Activated naive CD4-positive, alpha-beta T cell treated with anti-CD3 and anti-CD28 coated beads, Interleukin-2, amount 10 ng/mL, durations not matched to agents 7 days and 5 days (primary cell): Measurements from ENCODE around the gene TGM4.

Experiments
- CTCF ChIA-PET: fragments of 350-600 bp; sonication (Branson Sonifier 250); formaldehyde crosslinking; loops from one replicate; lab custom pipeline; 2021; ENCODE audit warnings: antibody characterized with exemption; lab: Charles Lee
- DNase-seq: peaks from one replicate; pipeline ENCODE4 v3.0.0-alpha.2; 2020
- H3K27ac Mint-ChIP-seq: one replicate; pipeline ENCODE4 v1.8.0; 2021; ENCODE audit warnings: mild to moderate bottlenecking, moderate library complexity, mixed read lengths
- H3K27me3 Mint-ChIP-seq: one replicate; pipeline ENCODE4 v1.8.0; 2021; ENCODE audit warnings: mild to moderate bottlenecking, mixed read lengths
- H3K36me3 Mint-ChIP-seq: one replicate; pipeline ENCODE4 v1.8.0; 2021; ENCODE audit warnings: mixed read lengths
- H3K4me1 Mint-ChIP-seq: one replicate; pipeline ENCODE4 v1.8.0; 2021; ENCODE audit warnings: mixed read lengths
- H3K4me3 Mint-ChIP-seq: one replicate; pipeline ENCODE4 v1.8.0; 2021; ENCODE audit warnings: mild to moderate bottlenecking, moderate library complexity, mixed read lengths
- H3K9me3 Mint-ChIP-seq: one replicate; pipeline ENCODE4 v1.8.0; 2021; ENCODE audit warnings: mixed read lengths

TGM4 gene

GRCh38 chr3:44862226-44862637, 12.2 kb upstream of the TGM4 start:
- Mint-ChIP-seq H3K4me1 (peaks cover 48% of the 10 kb centered on the region), H3K4me3 (peak overlapping the region; percentile 83), H3K36me3 (peaks cover 24% of the 10 kb centered on the region), H3K9me3 (no peaks in the 10 kb centered on the region), H3K27me3 (no peaks in the 10 kb centered on the region), H3K27ac (peak overlapping the region; percentile 92)
- CTCF ChIA-PET: no interaction called here
- no peak for DNase-seq

- CTCF ChIA-PET: no interaction called here
- H3K36me3 Mint-ChIP-seq: peaks cover 27% of the 10 kb centered on the region
- no peak overlapping the region for H3K4me3 Mint-ChIP-seq
- DNase-seq: peak; percentile 31
- H3K9me3 Mint-ChIP-seq: no peaks in the 10 kb centered on the region
- no peaks in the 10 kb centered on the region for H3K27me3 Mint-ChIP-seq
- H3K27ac Mint-ChIP-seq: peak overlapping the region; percentile 82
- peaks cover 45% of the 10 kb centered on the region for H3K4me1 Mint-ChIP-seq
These were observed 9.0 kb upstream of the TGM4 start for GRCh38 chr3:44865272-44866035.

GRCh38 chr3:44867421-44868111, 6.8 kb upstream of the TGM4 start:
- H3K4me3 Mint-ChIP-seq: no peak overlapping the region
- CTCF ChIA-PET: interaction anchor here (1.0 kb wide), 1 partner anchor 47 kb away, joined by 3 read pairs; no protein-coding TSS in a partner anchor
- H3K36me3 Mint-ChIP-seq: peaks cover 24% of the 10 kb centered on the region
- DNase-seq: no peak
- H3K9me3 Mint-ChIP-seq: no peaks in the 10 kb centered on the region
- H3K27me3 Mint-ChIP-seq: no peaks in the 10 kb centered on the region
- peaks cover 36% of the 10 kb centered on the region for H3K4me1 Mint-ChIP-seq
- no peak overlapping the region for H3K27ac Mint-ChIP-seq

DNA sequence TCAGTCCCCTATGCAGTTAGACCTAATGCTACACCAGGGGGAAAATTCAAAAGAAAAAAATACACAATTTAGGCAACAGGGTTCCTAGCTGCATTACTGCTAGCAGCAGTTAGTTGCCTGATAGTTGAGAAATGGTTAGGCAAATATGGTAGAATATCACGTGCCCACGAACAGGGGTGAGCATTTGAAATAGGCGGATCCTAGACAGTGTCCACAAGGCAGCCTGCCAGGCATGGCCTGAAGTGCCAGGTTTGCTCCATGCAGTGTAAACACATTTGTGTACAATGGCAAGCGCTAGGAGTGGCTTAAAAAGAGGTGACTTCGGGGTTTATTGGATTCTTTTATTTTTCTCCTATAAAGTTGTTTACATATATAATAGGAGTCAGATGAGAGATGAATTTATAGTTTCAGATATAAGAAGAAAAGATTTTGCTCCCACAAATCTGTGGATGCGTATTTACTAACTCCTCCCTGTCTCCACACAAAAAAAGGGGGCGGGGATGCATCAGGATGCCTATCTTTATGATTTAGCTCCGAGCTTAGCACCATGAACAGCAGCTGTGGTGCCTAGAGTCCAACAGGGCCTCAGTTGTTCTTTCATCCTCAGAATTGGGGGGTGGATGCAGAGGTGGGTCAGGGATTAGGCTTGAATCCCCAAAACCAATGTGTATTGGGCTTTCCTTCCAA, 3.9 kb upstream of the TGM4 start:
- no peak for DNase-seq
- Mint-ChIP-seq H3K36me3 (peaks cover 20% of the 10 kb centered on the region), H3K27me3 (no peaks in the 10 kb centered on the region), H3K4me1 (peaks cover 16% of the 10 kb centered on the region), H3K27ac (no peak overlapping the region), H3K4me3 (no peak overlapping the region), H3K9me3 (no peaks in the 10 kb centered on the region)
- CTCF ChIA-PET: no interaction called here

- H3K27ac Mint-ChIP-seq: no peak overlapping the region
- no peak overlapping the region for H3K4me3 Mint-ChIP-seq
- no peaks in the 10 kb centered on the region for H3K36me3 Mint-ChIP-seq
- no peaks in the 10 kb centered on the region for H3K9me3 Mint-ChIP-seq
- H3K27me3 Mint-ChIP-seq: peaks cover 8% of the 10 kb centered on the region
- H3K4me1 Mint-ChIP-seq: no peaks in the 10 kb centered on the region
- CTCF ChIA-PET: no interaction called here
- DNase-seq: no peak
These were observed 1.2 kb downstream of the TGM4 start for GRCh38 chr3:44875596-44875995.

DNA sequence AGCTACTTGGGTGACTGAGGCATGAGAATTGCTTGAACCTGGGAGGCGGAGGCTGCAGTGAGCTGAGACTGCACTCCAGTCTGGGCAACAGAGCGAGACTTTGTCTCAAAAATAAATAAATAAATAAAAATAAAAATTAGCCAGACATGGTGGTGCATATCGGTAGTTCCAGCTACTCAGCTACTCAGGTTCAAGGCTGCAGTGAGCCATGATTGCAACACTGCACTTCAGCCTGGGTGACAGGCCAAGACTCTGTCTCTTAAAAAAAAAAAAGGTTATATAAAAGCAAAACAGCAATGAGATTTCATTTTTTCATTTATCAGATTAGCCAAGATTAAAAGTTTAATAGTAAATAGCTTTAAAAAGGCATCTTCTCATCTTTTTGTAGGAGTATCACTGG, 2.9 kb downstream of the TGM4 start:
- no peaks in the 10 kb centered on the region for H3K9me3 Mint-ChIP-seq
- no peak overlapping the region for H3K27ac Mint-ChIP-seq
- H3K4me1 Mint-ChIP-seq: no peaks in the 10 kb centered on the region
- no peak overlapping the region for H3K4me3 Mint-ChIP-seq
- no peaks in the 10 kb centered on the region for H3K36me3 Mint-ChIP-seq
- CTCF ChIA-PET: no interaction called here
- H3K27me3 Mint-ChIP-seq: peaks cover 11% of the 10 kb centered on the region
- DNase-seq: no peak

DNA sequence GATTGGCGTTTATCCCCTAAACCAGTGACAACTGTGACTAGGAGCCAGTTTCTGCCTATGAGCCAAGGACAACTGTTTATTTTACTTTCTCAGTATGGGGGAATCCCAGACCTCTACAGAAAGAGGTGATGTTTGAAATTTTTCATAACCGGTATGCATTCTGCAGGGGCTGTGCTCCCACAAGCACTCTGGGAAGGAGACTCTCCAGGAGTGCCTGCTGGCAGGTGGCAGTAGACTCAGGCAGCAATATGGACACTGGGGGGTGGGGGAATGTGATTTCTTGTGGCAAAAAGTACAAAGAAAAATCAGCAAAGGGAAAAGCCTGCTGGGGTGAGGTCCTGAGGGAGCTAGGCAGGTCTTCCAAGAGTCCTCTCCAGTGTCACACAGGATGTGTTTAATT, 5.9 kb downstream of the TGM4 start:
- no peaks in the 10 kb centered on the region for H3K36me3 Mint-ChIP-seq
- H3K4me1 Mint-ChIP-seq: no peaks in the 10 kb centered on the region
- no peak overlapping the region for H3K4me3 Mint-ChIP-seq
- no peak for DNase-seq
- peaks cover 19% of the 10 kb centered on the region for H3K27me3 Mint-ChIP-seq
- no peaks in the 10 kb centered on the region for H3K9me3 Mint-ChIP-seq
- CTCF ChIA-PET: interaction anchor here (1.4 kb wide), 1 partner anchor 35 kb away, joined by 6 read pairs; no protein-coding TSS in a partner anchor
- H3K27ac Mint-ChIP-seq: no peak overlapping the region

DNA sequence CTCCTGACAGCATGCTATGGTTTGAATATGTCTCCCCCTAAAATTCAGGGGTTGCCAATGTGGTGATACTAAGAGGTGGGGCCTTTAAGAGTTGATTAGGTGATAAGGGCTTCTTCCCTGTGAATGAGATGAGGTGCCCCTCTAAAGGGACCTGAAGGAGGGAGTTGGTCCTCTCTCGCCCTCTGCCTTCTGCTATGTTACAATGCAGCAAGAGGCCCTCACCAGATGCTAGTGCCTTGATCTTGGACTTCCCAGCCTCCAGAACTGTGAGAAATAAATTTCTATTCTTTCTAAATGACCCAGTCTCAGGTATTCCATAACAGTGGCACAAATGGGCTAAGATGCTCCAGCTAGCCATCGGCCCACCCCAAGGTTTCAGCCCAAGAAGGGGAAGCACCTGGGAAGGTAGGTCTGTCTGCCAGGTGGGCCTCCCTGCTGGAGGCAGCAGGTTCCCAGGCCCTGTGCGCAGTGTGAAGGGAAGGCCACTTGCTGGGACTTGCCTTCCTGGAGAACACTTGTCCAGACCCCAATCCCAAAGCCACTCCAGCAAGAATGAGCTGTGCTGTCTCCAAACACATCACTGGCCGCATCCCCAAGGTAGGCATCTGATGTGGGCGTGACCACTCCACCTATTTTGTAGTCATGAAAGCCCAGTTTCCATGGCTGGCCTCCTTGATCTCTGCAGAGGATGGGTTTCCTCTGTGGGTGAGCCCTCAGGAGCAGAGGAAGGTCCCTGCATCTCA, 9.0 kb downstream of the TGM4 start:
- Mint-ChIP-seq H3K4me3 (no peak overlapping the region), H3K4me1 (no peaks in the 10 kb centered on the region), H3K36me3 (no peaks in the 10 kb centered on the region), H3K9me3 (no peaks in the 10 kb centered on the region), H3K27me3 (peaks cover 19% of the 10 kb centered on the region), H3K27ac (no peak overlapping the region)
- CTCF ChIA-PET: no interaction called here
- DNase-seq: no peak

DNA sequence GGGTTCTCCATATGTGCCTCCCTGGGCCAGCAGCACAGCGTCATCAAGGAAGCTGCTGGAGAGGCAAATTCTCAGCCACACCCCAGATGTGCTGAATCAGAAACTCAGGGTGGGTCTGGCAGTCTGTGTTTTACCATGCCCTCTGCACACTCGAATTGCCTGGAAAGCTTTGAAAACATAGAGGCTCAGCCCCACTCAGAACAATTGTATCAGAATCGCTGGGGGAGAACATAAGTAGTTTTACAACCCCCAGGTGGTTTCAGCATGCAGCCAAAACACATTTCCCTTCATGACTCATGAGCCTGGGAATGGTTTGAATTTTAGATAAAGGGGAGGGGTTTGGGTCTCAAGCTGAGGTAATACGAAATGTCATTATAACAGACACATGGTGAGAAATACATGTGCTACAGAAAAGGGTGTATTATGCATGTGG, 9.6 kb downstream of the TGM4 start:
- CTCF ChIA-PET: no interaction called here
- Mint-ChIP-seq H3K9me3 (no peaks in the 10 kb centered on the region), H3K27me3 (peaks cover 15% of the 10 kb centered on the region), H3K27ac (no peak overlapping the region), H3K4me3 (no peak overlapping the region), H3K4me1 (no peaks in the 10 kb centered on the region), H3K36me3 (no peaks in the 10 kb centered on the region)
- no peak for DNase-seq

GRCh38 chr3:44885618-44886017, 11.2 kb downstream of the TGM4 start:
- DNase-seq: no peak
- Mint-ChIP-seq H3K9me3 (no peaks in the 10 kb centered on the region), H3K27me3 (peaks cover 15% of the 10 kb centered on the region), H3K4me1 (no peaks in the 10 kb centered on the region), H3K27ac (no peak overlapping the region), H3K4me3 (no peak overlapping the region), H3K36me3 (no peaks in the 10 kb centered on the region)
- CTCF ChIA-PET: no interaction called here

GRCh38 chr3:44886561-44886960, 12.2 kb downstream of the TGM4 start:
- no peaks in the 10 kb centered on the region for H3K4me1 Mint-ChIP-seq
- CTCF ChIA-PET: no interaction called here
- no peak overlapping the region for H3K4me3 Mint-ChIP-seq
- H3K27me3 Mint-ChIP-seq: peaks cover 15% of the 10 kb centered on the region
- H3K27ac Mint-ChIP-seq: no peak overlapping the region
- DNase-seq: no peak
- H3K9me3 Mint-ChIP-seq: no peaks in the 10 kb centered on the region
- no peaks in the 10 kb centered on the region for H3K36me3 Mint-ChIP-seq

DNA sequence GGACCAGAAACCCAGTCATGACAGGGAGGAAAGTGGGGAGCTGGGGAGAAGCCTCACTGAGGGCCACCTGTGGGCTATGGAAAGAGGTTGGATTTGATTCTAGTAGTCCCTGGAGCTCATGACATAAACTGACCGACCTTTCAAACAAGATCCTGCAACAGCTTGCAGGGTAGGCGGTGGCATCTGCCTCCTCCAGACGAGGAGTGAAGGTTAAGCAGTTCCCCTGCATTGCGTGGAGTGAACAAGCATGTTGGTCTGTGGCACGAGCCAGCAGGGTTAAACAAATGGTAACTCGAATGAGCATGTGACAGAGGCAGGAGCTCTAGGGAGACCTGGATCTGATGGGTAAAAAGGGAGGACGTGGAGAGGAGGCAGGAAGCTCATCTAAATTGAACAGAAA, 12.7 kb downstream of the TGM4 start:
- H3K9me3 Mint-ChIP-seq: no peaks in the 10 kb centered on the region
- no peaks in the 10 kb centered on the region for H3K36me3 Mint-ChIP-seq
- no peak for DNase-seq
- H3K4me3 Mint-ChIP-seq: no peak overlapping the region
- H3K4me1 Mint-ChIP-seq: no peaks in the 10 kb centered on the region
- peaks cover 13% of the 10 kb centered on the region for H3K27me3 Mint-ChIP-seq
- H3K27ac Mint-ChIP-seq: no peak overlapping the region
- CTCF ChIA-PET: interaction anchor here (0.7 kb wide), 1 partner anchor 23 kb away, joined by 3 read pairs; no protein-coding TSS in a partner anchor

DNA sequence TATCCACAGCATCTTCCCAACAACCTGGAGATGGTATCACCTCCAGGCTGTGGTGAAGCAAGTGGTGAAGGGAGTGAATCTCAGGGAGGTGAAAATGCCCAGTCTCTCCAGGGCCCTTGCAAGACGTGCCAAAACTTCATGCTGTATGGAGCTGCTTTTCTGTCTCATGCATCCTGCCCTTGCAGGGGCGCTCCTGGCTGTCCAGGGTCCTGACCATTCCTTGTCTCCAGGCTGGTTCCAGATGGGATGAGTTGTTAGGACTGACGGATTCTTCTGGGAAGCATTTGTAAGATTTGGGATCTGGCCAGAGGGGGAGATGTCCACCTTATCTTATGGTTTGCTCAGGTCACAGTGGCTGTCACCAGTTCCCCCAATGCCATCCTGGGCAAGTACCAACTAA, 15.8 kb downstream of the TGM4 start:
- Mint-ChIP-seq H3K4me3 (no peak overlapping the region), H3K27me3 (peaks cover 4% of the 10 kb centered on the region), H3K4me1 (no peaks in the 10 kb centered on the region), H3K27ac (no peak overlapping the region), H3K36me3 (no peaks in the 10 kb centered on the region), H3K9me3 (no peaks in the 10 kb centered on the region)
- CTCF ChIA-PET: no interaction called here
- DNase-seq: no peak

DNA sequence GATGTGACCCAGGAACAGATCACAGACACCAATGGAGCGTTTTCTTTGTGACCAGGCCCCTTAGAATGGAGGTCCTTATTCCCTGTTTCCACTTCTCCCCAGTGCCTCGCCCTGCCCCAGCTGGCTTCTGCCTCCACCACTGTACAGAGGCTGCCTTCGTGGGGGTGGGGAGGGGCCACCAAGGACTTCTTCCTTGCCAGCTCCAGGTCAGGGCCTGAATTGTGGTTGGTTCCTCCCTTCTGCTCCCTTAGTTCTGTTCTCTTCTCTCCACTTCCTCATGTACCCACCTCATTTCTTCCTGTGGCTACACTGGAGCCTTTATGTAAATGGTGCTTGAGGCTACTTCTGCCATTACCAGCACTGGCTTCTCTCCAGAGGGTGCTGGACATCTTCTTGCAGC, 16.4 kb downstream of the TGM4 start:
- CTCF ChIA-PET: no interaction called here
- no peak overlapping the region for H3K4me3 Mint-ChIP-seq
- no peak overlapping the region for H3K27ac Mint-ChIP-seq
- H3K9me3 Mint-ChIP-seq: no peaks in the 10 kb centered on the region
- no peaks in the 10 kb centered on the region for H3K4me1 Mint-ChIP-seq
- DNase-seq: no peak
- no peaks in the 10 kb centered on the region for H3K36me3 Mint-ChIP-seq
- H3K27me3 Mint-ChIP-seq: peaks cover 4% of the 10 kb centered on the region
